Endodermal cell (in vitro differentiated cells): ENCODE measurements around the gene NID1. TPM values are rescaled to one million over a fixed set of nuclear protein-coding genes. Genes with fewer than 3 reads are reported as not detected.
"Not testable (repeated sequence)": the region's sequence is repeated elsewhere in the genome, so short reads cannot be mapped to it uniquely, and the experiment has no call there.

Experiments used
- DNase-seq: peaks from one replicate; pipeline ENCODE4 v3.0.0-alpha.2; 2017
- H3K27ac ChIP-seq: 2 replicates; pipeline ENCODE4 v1.5.1; 2013; ENCODE audit warnings: mild to moderate bottlenecking, low read depth, low read length, moderate library complexity
- H3K27me3 ChIP-seq: 2 replicates; pipeline ENCODE4 v1.6.1; 2013; ENCODE audit warnings: mild to moderate bottlenecking, low read length, moderate library complexity; ENCODE audit not compliant: insufficient read depth, control insufficient read depth, poor library complexity, severe bottlenecking
- H3K36me3 ChIP-seq: 2 replicates; pipeline ENCODE4 v1.7.0; 2013; ENCODE audit warnings: mild to moderate bottlenecking, low read length, moderate library complexity; ENCODE audit not compliant: control insufficient read depth, insufficient read depth
- H3K4me1 ChIP-seq: one replicate; pipeline ENCODE4 v1.7.0; 2013; ENCODE audit warnings: low read length; ENCODE audit not compliant: control insufficient read depth, insufficient read depth
- H3K4me3 ChIP-seq: 2 replicates; pipeline ENCODE4 v1.5.1; 2013; ENCODE audit warnings: mild to moderate bottlenecking, low read length, moderate library complexity
- H3K9ac ChIP-seq: 2 replicates; pipeline ENCODE4 v1.6.1; 2013; ENCODE audit warnings: mild to moderate bottlenecking, low read length, moderate library complexity; ENCODE audit not compliant: poor library complexity, severe bottlenecking; ENCODE audit errors: extremely low read depth
- H3K9me3 ChIP-seq: 2 replicates; pipeline ENCODE4 v1.6.1; 2013; ENCODE audit warnings: mild to moderate bottlenecking, low read length, moderate library complexity; ENCODE audit not compliant: control insufficient read depth
- H3K27ac Mint-ChIP-seq: 2 replicates; pipeline ENCODE4 v1.8.0; 2020; ENCODE audit warnings: mixed read lengths
- H3K27me3 Mint-ChIP-seq: 2 replicates; pipeline ENCODE4 v1.8.0; 2021; ENCODE audit warnings: mild to moderate bottlenecking, mixed read lengths; ENCODE audit not compliant: insufficient read depth
- H3K36me3 Mint-ChIP-seq: 2 replicates; pipeline ENCODE4 v1.8.0; 2020; ENCODE audit warnings: low read depth, mixed read lengths
- H3K4me1 Mint-ChIP-seq: 2 replicates; pipeline ENCODE4 v1.8.0; 2020; ENCODE audit warnings: mixed read lengths
- H3K4me3 Mint-ChIP-seq: 2 replicates; pipeline ENCODE4 v1.8.0; 2020; ENCODE audit warnings: mild to moderate bottlenecking, moderate library complexity, mixed read lengths
- H3K9me3 Mint-ChIP-seq: 2 replicates; pipeline ENCODE4 v1.8.0; 2020; ENCODE audit warnings: mild to moderate bottlenecking, mixed read lengths
- CTCF ChIP-seq: fragments of 200-600 bp; sonication (generic); conservative IDR thresholded peaks from 2 replicates; pipeline ENCODE4 v1.5.0; 2021; ENCODE audit warnings: antibody characterized with exemption, mild to moderate bottlenecking
- WGBS, 2 experiments: methylation state at CpG; one replicate each; pipeline versions ENCODE4 v1.1.5 to v1.1.7; 2013; ENCODE audit warnings: missing lambda C conversion rate in 2 of 2, mixed read lengths in 1 of 2; ENCODE audit not compliant: insufficient coverage in 1 of 2, insufficient read length in 1 of 2; 5-methylcytosine and 5-hydroxymethylcytosine counted together
- total RNA-seq, 2 donors: library from RNA; stranded (reverse); fragmentation: NEBNext Ultra II Directional in 1 of 2; extraction: Animal tissue kit (Norgen Biotek cat#: 25700) in 1 of 2; gene quantifications; 2 replicates in 1 of 2; 3 replicates in 1 of 2; pipeline ENCODE4 v1.2.1, GENCODE V29; 2021

NID1 gene
- total RNA-seq, 2 donors from 2014 or later = 12.7 to 18.3 TPM

- no peak overlapping the region for H3K9ac ChIP-seq
These were observed 55.0 kb downstream of the NID1 start for GRCh38 chr1:236009857-236010256.

GRCh38 chr1:236009191-236009590 is 55.7 kb downstream of the NID1 start:
- WGBS, 2 experiments = 86 to 92% methylated on average over 5 of the region's 5 CpGs
- H3K27ac Mint-ChIP-seq = no peak overlapping the region
- H3K27ac ChIP-seq = no peak overlapping the region

More at GRCh38 chr1:236009857-236010256, 55.0 kb downstream of the NID1 start:
- Histone ChIP-seq H3K27ac (no peak overlapping the region), H3K4me1 (no peaks in the 10 kb centered on the region), H3K9me3 (no peaks in the 10 kb centered on the region), H3K36me3 (no peaks in the 10 kb centered on the region), H3K27me3 (no peaks in the 10 kb centered on the region), H3K4me3 (no peak overlapping the region)
- WGBS, 2 experiments = 83 to 100% methylated on average over 1 to 2 of the region's 2 CpGs
- no peaks in the 10 kb centered on the region for H3K4me1 Mint-ChIP-seq
- H3K4me3 Mint-ChIP-seq = no peak overlapping the region
- H3K27me3 Mint-ChIP-seq = no peaks in the 10 kb centered on the region
- DNase-seq = no peak
- no peaks in the 10 kb centered on the region for H3K9me3 Mint-ChIP-seq
- no peak for TF ChIP-seq CTCF
- no peaks in the 10 kb centered on the region for H3K36me3 Mint-ChIP-seq
- H3K27ac Mint-ChIP-seq = no peak overlapping the region

GRCh38 chr1:236007781-236008180 is 57.1 kb downstream of the NID1 start:
- Mint-ChIP-seq H3K9me3 (no peaks in the 10 kb centered on the region), H3K4me3 (no peak overlapping the region), H3K4me1 (no peaks in the 10 kb centered on the region), H3K27ac (no peak overlapping the region), H3K36me3 (no peaks in the 10 kb centered on the region), H3K27me3 (no peaks in the 10 kb centered on the region)
- Histone ChIP-seq H3K27me3 (no peaks in the 10 kb centered on the region), H3K4me1 (no peaks in the 10 kb centered on the region), H3K9ac (no peak overlapping the region), H3K4me3 (no peak overlapping the region), H3K27ac (no peak overlapping the region), H3K9me3 (no peaks in the 10 kb centered on the region), H3K36me3 (no peaks in the 10 kb centered on the region)
- no peak for DNase-seq
- no peak for TF ChIP-seq CTCF
- 90 to 100% methylated on average over 2 to 3 of the region's 3 CpGs for WGBS, 2 experiments

More at GRCh38 chr1:236009191-236009590, 55.7 kb downstream of the NID1 start:
- H3K9me3 Mint-ChIP-seq = no peaks in the 10 kb centered on the region
- TF ChIP-seq CTCF = no peak
- Histone ChIP-seq H3K36me3 (no peaks in the 10 kb centered on the region), H3K4me1 (no peaks in the 10 kb centered on the region), H3K9me3 (no peaks in the 10 kb centered on the region), H3K4me3 (no peak overlapping the region), H3K27me3 (no peaks in the 10 kb centered on the region), H3K9ac (no peak overlapping the region)
- DNase-seq = no peak
- no peaks in the 10 kb centered on the region for H3K27me3 Mint-ChIP-seq
- no peaks in the 10 kb centered on the region for H3K36me3 Mint-ChIP-seq
- no peak overlapping the region for H3K4me3 Mint-ChIP-seq
- no peaks in the 10 kb centered on the region for H3K4me1 Mint-ChIP-seq

- not testable (repeated sequence) for H3K9me3 ChIP-seq, H3K9ac ChIP-seq, H3K4me1 Mint-ChIP-seq, H3K27ac Mint-ChIP-seq, H3K27me3 Mint-ChIP-seq, H3K36me3 ChIP-seq, H3K27me3 ChIP-seq, H3K4me3 Mint-ChIP-seq, H3K9me3 Mint-ChIP-seq, H3K36me3 Mint-ChIP-seq, H3K4me1 ChIP-seq, H3K4me3 ChIP-seq, H3K27ac ChIP-seq, DNase-seq
- WGBS, 2 experiments = 85 to 89% methylated on average over 7 to 9 of the region's 9 CpGs
These were observed 61.8 kb downstream of the NID1 start for GRCh38 chr1:236003058-236003457.
